ENCODE results near the gene SLC9B2.

SLC9B2 gene

GRCh38 chr4:103076747-103077347 is at the start of gene SLC9B2:
TSS of gene SLC9B2 (minus strand) at chr4:103076761. CDS start at chr4:103067550, 9,211 bp downstream.
- DNase-seq = no peak

DNA sequence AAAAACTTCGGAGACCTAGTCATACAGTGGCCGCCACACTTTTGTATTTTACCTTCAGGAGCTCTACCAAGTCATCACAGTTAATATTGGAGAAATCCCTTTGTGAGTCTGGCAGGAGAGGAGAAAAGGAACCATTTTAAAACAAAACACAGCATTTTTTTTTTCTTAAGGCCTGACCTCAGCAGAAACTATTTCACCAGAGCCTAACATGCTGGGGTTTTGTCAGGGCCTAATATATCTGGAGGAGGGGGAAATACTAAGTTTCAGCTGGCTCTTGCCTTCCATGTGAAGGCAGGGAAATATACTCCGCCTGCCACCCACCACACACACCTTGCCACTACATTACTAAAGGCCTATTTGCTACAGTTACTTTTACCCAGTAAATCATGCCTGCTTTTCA is 49.6 kb upstream of the SLC9B2 start:
- DNase-seq = no peak

DNA sequence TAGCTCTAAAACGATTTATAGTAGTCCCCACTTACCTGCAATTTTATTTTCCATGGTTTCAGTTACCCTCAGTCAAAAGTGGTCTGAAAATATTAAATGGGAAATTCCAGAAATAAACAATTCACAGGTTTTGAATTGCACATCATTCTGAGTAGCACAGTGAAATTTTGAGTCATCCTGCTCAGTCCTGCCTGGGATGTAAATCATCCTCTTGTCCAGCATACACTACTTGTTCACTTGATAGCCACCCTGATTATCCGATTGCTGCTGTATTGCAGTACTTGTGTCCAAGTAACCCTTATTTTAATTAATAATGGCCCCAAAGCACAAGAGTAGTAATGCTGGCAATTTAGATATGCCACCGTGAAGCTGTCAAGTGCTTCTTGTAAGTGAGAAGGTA is 46.6 kb upstream of the SLC9B2 start:
- DNase-seq = no peak

GRCh38 chr4:103118166-103118565 is 41.6 kb upstream of the SLC9B2 start:
- no peak for DNase-seq

DNA sequence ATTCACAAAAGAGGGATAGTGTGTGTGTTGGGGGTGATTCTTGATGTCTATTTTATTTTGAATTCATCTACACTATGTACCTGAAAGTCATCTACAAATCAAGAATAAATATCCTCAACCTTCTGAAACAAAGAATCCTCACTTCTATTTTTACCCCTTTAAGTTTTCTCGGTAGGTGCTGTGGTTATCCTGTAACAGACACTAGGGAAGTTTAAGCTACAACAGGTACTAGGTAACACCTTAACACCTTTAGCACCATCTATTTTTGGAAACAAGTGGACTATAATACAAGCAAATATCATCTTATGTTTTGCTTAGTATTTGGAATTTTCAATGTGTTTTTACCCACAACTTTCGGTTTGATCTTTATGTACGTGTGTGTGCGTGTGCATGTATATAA is 35.0 kb upstream of the SLC9B2 start:
- no peak for DNase-seq

- DNase-seq = no peak
Observed at GRCh38 chr4:103108542-103108941, 32.0 kb upstream of the SLC9B2 start.

DNA sequence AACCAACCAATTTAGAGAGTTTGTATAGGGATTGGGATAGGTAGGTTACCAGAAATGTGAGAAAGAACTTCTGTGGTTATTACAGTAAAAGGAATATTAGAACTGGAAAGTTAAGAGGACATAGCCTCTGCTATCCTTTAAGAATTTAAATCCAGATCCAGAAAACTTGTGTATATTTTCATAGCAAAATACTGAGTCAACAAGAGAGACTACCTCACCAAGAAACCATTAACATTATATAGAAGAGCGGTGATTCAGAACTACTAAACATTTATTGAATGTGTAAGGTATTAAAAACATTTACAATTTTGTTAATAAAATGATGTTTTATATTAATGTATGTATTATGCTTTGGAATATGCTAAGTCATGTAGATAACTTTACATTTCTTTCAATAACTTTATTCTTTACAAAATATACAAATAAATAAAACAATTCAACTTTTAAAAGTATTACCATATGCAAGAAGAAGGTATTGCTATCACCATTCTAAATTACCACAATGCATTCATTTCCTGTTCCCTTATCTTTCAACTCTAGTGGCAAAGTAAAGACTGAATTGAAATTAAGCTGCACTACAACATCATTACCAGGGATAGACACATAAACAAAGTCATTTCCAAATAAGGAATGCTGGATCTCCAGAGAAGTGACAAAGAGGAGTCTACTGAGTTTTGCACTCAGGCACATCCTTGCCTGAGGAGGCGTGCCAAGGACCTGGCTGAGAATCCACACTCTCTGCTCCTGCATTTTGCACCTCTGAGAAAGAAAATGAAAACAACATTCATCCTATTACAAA is 29.2 kb upstream of the SLC9B2 start:
- no peak for DNase-seq

- no peak for DNase-seq
Observed at GRCh38 chr4:103104886-103105285, 28.3 kb upstream of the SLC9B2 start.

DNA sequence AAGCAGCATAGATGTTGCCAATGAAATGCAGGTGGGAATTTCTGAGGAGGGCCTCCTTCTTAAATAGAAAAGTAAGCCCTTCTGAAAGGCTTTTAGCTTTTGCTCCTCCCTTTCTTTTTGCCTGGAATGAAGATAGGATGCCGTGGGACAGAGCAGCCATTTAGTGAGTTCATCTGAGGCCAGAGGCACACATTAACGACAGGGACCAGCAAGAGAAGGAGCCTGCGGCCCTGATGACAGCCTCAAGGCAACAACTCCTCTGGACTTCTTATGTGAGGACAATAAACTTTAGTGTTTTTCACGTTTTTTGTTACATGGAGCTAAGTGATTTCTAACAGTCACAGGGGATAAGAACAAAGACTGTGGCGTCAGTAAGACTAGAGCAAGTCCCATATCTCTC is 24.1 kb upstream of the SLC9B2 start:
- DNase-seq = no peak

DNA sequence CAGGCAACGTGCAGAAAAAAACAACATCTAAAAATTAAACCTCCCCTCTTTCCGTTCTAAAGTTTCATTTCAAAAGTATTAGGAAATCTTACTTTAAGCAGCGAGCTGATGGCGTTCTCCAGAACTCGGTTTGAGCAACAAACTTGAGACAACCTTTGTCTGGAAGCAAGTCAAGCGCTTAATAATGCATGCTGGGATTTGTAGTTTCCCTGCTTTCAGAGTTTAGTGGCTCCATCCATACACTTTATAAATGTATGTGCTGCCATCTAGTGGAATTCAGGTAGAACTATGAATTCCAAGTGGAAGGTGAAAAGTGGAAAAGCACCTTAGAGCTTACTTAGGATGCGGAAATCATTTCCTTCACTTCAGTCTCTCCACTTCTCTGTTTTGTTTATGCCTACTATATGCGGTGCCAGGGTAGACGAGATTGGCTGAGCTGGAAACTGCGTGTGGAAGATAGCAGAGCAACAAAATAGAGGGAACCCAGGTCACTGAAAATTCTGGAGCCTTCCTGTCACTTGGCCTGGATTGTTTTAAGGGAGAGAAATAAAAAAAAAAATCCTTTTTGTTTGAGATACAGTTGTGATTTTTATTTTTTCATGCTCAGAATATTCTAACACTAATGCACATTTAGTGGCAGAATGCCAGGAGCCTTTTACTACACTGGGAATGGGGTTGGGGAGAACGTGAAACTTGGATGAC is 23.3 kb upstream of the SLC9B2 start, which contains the start of gene BDH2:
Gene BDH2, minus strand, starts transcription at position 144 of the 702 bp plus-strand sequence. CDS start 3,580 bp downstream, outside the sequence.
- DNase-seq = peak; percentile 16

DNA sequence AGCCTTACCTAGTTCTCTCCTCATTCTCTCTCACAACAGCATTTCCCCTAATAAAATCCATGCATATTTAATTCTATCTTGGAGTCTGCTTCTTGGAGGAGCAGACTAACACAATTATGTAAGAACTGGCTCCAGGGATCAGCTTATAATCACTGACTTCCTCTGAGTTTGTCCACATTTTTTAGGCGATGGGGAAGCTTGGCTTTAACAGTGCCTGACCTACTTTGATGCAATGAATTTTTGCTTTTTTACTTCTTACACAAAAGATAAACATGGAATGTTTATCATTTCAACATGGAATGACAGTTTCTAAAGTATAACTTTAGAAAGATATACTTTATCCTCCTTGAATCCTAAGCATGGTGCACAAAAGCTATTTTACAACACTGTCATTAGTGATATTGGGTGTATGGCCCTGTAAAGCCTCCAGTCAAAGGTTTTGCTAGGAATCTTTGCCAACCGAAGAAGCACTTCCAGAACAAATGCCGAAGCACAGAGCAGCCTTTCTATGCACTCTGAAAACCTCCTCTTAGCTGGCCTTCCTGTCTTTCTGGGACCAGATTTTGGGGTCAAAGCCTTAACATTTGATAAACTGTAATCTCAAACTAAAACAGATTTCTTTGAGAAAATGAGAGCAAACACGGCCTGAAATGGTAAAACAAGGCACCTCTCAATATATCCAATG is 22.3 kb upstream of the SLC9B2 start:
- DNase-seq = no peak

DNA sequence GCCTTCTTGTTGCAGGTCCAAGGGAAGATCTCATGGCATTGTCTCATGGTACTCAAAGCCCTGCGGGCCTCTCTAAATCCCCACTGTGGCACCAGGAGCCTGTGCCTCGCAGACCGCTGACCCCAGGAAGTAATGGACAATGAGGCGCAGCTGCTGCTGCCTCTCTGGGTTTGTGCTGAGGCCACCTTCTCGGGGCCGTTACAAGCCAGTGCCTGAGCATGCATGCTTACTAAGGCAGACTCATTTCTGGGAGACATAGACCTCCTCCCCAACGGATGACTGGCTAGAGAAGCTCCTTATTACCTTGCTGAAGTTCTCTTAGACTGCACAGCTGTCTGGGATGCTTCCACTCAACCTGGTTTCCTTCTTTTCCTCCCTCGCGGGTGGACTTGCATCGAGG is 21.8 kb upstream of the SLC9B2 start:
- no peak for DNase-seq

GRCh38 chr4:103097112-103097511 is 20.6 kb upstream of the SLC9B2 start:
- no peak for DNase-seq

DNA sequence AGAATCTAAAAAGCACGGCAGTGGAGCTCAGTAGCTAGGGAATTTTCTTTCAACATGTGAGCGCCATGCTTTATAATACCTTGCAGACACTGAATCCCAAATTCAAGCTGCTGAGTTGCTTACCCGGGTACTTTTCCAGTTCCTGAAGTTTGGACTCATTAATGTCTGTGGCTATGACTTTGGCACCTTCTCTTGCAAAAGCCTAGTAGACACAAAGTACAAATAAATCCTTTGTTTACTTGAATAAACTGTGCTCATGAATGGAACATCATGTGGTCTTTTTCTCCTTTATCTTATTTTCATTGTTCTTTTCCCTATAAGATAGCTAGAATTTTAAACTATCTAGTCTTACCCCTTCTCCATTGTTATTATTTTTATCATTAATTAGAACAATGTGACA is 18.5 kb upstream of the SLC9B2 start:
- DNase-seq = no peak

- DNase-seq = no peak
Observed at GRCh38 chr4:103092245-103092644, 15.7 kb upstream of the SLC9B2 start.

- DNase-seq = peak; percentile 27
Observed at GRCh38 chr4:103091601-103092223, 15.2 kb upstream of the SLC9B2 start.

- no peak for DNase-seq
Observed at GRCh38 chr4:103089481-103089880, 12.9 kb upstream of the SLC9B2 start.

DNA sequence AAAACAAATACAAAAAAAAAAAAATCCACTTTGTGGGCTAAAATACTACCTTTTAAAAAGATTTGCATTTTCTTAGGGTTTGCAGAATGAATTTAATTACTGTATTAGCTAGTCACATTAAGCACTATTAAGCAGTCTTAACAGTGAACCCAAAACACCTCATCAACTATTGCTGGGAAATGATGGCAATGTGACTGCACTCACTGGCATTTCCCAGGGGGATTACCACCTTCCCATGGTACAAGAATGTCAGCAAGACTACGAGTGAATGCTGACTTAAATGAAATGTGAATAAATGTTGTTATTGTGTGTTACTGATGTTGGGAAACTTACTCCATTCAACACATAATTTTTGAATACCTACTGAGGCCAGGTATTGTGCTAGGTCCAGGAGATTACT is 10.0 kb upstream of the SLC9B2 start:
- DNase-seq = no peak

DNA sequence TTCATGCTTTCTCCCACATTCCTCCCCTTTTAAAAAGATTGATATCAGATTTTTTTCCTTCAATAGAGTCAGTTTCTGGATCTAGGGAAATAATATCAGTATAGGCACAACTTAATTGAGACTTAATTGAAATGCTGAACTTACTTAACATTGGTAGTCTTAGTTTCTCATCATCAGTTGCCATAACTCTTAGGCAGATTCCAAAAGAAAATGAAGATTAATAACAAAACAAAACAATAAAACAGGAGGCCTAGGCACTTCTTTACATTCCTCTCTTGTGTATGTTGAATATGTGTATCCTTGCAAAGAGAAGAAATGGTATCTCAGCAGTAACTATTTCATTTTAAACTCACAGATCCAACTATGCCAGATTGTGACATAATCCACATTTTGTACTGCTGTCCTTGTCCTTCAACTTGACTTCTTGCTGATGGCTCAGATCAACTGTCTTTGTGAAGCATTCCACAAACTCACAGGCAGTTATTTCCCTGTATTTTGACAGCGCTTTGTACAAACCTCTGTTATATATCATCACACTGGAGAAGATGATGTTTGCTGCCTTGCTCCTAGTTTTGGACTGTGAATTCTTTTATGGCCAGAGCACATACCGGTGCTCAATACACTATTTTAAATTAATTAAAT is 9.1 kb upstream of the SLC9B2 start:
- no peak for DNase-seq

GRCh38 chr4:103079621-103080020 is 3.1 kb upstream of the SLC9B2 start:
- no peak for DNase-seq

DNA sequence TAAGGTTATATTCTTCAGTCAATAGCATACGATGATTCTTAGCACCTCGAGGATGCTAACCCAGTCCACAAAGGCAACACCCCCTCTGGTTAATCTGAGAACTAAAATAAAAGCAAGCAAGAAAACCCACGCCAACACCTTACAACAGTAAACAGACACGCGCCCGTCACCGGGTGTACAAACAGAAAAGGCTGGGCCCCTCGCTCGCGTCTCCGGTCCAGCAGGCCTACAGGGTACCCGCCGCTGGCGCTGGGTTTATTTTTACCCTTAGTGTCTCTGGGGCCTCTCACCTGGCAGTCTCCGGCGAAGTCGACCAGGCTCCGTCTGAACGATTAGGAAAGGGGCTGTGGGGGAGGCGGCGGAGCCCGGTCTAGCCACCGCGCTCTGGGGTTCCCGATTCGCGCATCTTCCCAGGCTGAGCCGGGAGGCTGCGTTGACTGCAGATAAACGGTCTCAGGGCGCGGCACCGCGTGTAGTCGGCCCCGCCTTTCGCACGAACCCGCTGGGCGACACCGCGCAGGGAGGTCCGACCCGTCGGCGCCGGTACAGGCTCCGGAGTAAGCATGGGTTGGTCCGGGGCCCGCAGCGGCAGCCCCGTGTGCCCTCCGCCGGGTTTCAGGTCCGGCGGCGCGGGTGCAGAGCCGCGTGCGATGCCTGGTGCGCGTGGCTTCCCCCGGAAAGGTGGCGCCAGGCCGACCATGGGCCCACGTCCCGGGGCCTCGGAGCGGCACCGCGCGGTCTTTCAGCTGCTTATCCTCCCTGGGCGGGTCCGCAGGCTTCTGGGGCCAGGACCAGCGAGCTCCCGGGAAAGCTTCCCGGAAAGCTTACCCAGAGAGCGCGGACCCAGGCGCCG is 441 bp downstream of the SLC9B2 start:
- peak; percentile 72 for DNase-seq

All from activated naive CD4-positive, alpha-beta T cell treated with Interleukin-2 at 50 U/mL for 16 hours (primary cell).